ENCODE results near the gene PIN1. TPM values are rescaled to one million over a fixed set of nuclear protein-coding genes. Genes with fewer than 3 reads are reported as not detected.

Gene PIN1
- total RNA-seq, 2 donors from 2014 or later, result 167 to 202 TPM

GRCh38 chr19:9871626-9872338, 36.7 kb downstream of the PIN1 start:
- Histone ChIP-seq H3K36me3 (no peaks in the 10 kb centered on the region), H3K27me3 (replicated peaks; ENCODE audit: insufficient read depth) (no peaks in the 10 kb centered on the region), H3K9me3 (no peaks in the 10 kb centered on the region), H3K4me1 (replicated peaks) (no peaks in the 10 kb centered on the region), H3K4me3 (no peak overlapping the region), H3K27ac (no peak overlapping the region)
- intact Hi-C loops (cut with DNase I), result no loop called here
- TF ChIP-seq POLR2A (IDR thresholded peaks at IDR 0.05), result no peak
- no peak for TF ChIP-seq CTCF (IDR thresholded peaks at IDR 0.05)
- no peak for TF ChIP-seq POLR2AphosphoS5 (IDR thresholded peaks at IDR 0.05)
- WGBS, result 50% methylated on average over 16 of the region's 16 CpGs
- no peak for DNase-seq (ENCODE audit: low spot score)

GRCh38 chr19:9872618-9873242, 37.6 kb downstream of the PIN1 start:
- DNase-seq (ENCODE audit: low spot score), result no peak
- Histone ChIP-seq H3K4me3 (no peak overlapping the region), H3K4me1 (replicated peaks) (no peaks in the 10 kb centered on the region), H3K9me3 (no peaks in the 10 kb centered on the region), H3K27ac (no peak overlapping the region), H3K27me3 (replicated peaks; ENCODE audit: insufficient read depth) (no peaks in the 10 kb centered on the region), H3K36me3 (no peaks in the 10 kb centered on the region)
- intact Hi-C loops (cut with DNase I), result no loop called here
- 94% methylated on average over 8 of the region's 8 CpGs for WGBS
- no peak for TF ChIP-seq POLR2A (IDR thresholded peaks at IDR 0.05)
- no peak for TF ChIP-seq POLR2AphosphoS5 (IDR thresholded peaks at IDR 0.05)
- no peak for TF ChIP-seq CTCF (IDR thresholded peaks at IDR 0.05)

GRCh38 chr19:9875031-9875627, 40.0 kb downstream of the PIN1 start:
- Histone ChIP-seq H3K36me3 (no peaks in the 10 kb centered on the region), H3K4me1 (replicated peaks) (no peaks in the 10 kb centered on the region), H3K9me3 (no peaks in the 10 kb centered on the region), H3K4me3 (no peak overlapping the region), H3K27me3 (replicated peaks; ENCODE audit: insufficient read depth) (no peaks in the 10 kb centered on the region), H3K27ac (no peak overlapping the region)
- TF ChIP-seq CTCF (IDR thresholded peaks at IDR 0.05) (no peak), POLR2A (IDR thresholded peaks at IDR 0.05) (no peak), POLR2AphosphoS5 (IDR thresholded peaks at IDR 0.05) (no peak)
- DNase-seq (ENCODE audit: low spot score), result no peak
- intact Hi-C loops (cut with DNase I), result no loop called here
- 72% methylated on average over 13 of the region's 13 CpGs for WGBS

- DNase-seq (ENCODE audit: low spot score), result no peak
- Histone ChIP-seq H3K4me3 (no peak overlapping the region), H3K9me3 (no peaks in the 10 kb centered on the region), H3K36me3 (no peaks in the 10 kb centered on the region), H3K27ac (no peak overlapping the region), H3K27me3 (replicated peaks; ENCODE audit: insufficient read depth) (no peaks in the 10 kb centered on the region), H3K4me1 (replicated peaks) (no peaks in the 10 kb centered on the region)
- intact Hi-C loops (cut with DNase I), result no loop called here
- 87% methylated on average over 5 of the region's 5 CpGs for WGBS
- TF ChIP-seq CTCF (IDR thresholded peaks at IDR 0.05) (no peak), POLR2A (IDR thresholded peaks at IDR 0.05) (no peak), POLR2AphosphoS5 (IDR thresholded peaks at IDR 0.05) (no peak)
These were observed 40.7 kb downstream of the PIN1 start for GRCh38 chr19:9875796-9876195.

All from prostate gland (tissue), 2 donors.